Activated T-cell treated with anti-CD3 and anti-CD28 coated beads for 24 hours (primary cell): Measurements from ENCODE around the gene LMOD3.

Experiments used
- DNase-seq: peaks from one replicate; pipeline ENCODE4 v3.0.0-alpha.2; 2020; ENCODE audit warnings: low read depth

Gene LMOD3

GRCh38 chr3:69121950-69122349 lies 445 bp downstream of the LMOD3 start:
- no peak for DNase-seq

GRCh38 chr3:69121513-69121912 lies 882 bp downstream of the LMOD3 start:
- no peak for DNase-seq

- peak; percentile 77 for DNase-seq
These were observed 1.4 kb downstream of the LMOD3 start for GRCh38 chr3:69120879-69121464.

GRCh38 chr3:69119681-69120080 lies 2.7 kb downstream of the LMOD3 start:
- no peak for DNase-seq

GRCh38 chr3:69119138-69119537 lies 3.3 kb downstream of the LMOD3 start:
- DNase-seq: no peak

- no peak for DNase-seq
These were observed 3.8 kb downstream of the LMOD3 start for GRCh38 chr3:69118555-69118954.

GRCh38 chr3:69116897-69117296 lies 5.5 kb downstream of the LMOD3 start:
- DNase-seq: no peak

GRCh38 chr3:69116162-69116561 lies 6.2 kb downstream of the LMOD3 start:
- DNase-seq: no peak

GRCh38 chr3:69115731-69116130 lies 6.7 kb downstream of the LMOD3 start:
- DNase-seq: no peak

- DNase-seq: no peak
These were observed 8.9 kb downstream of the LMOD3 start for GRCh38 chr3:69113536-69113935.

- DNase-seq: no peak
These were observed 11.4 kb downstream of the LMOD3 start for GRCh38 chr3:69110941-69111546.

GRCh38 chr3:69108811-69109210 lies 13.6 kb downstream of the LMOD3 start:
- no peak for DNase-seq

- no peak for DNase-seq
These were observed 14.6 kb downstream of the LMOD3 start for GRCh38 chr3:69107841-69108240.

- DNase-seq: no peak
These were observed 17.1 kb downstream of the LMOD3 start for GRCh38 chr3:69105320-69105719.

- DNase-seq: no peak
These were observed 17.8 kb downstream of the LMOD3 start for GRCh38 chr3:69104586-69104985.

GRCh38 chr3:69103123-69103522 lies 19.3 kb downstream of the LMOD3 start:
- DNase-seq: no peak

GRCh38 chr3:69102384-69102783 lies 20.0 kb downstream of the LMOD3 start:
- no peak for DNase-seq

- DNase-seq: no peak
These were observed 22.8 kb downstream of the LMOD3 start for GRCh38 chr3:69099576-69099975.

- DNase-seq: no peak
These were observed 24.8 kb downstream of the LMOD3 start for GRCh38 chr3:69097407-69098086.

GRCh38 chr3:69096299-69096698 lies 26.1 kb downstream of the LMOD3 start:
- no peak for DNase-seq

- no peak for DNase-seq
These were observed 26.8 kb downstream of the LMOD3 start for GRCh38 chr3:69095636-69096035.

- no peak for DNase-seq
These were observed 27.8 kb downstream of the LMOD3 start for GRCh38 chr3:69094467-69095205.

GRCh38 chr3:69092030-69092516 lies 30.3 kb downstream of the LMOD3 start:
- DNase-seq: no peak
